Mucosa of rectum (tissue), 2 donors: ENCODE measurements around the gene ANTXR1.

ENCODE experiments used
- H3K27ac ChIP-seq, 2 donors: one replicate each; pipeline ENCODE4 v1.7.0; 2013; ENCODE audit warnings: inconsistent platforms in 2 of 2, low read depth in 2 of 2, low read length in 2 of 2
- H3K27me3 ChIP-seq, 2 donors: one replicate each; pipeline ENCODE4 v1.7.0; 2013; ENCODE audit warnings: low read length in 2 of 2; ENCODE audit not compliant: control insufficient read depth in 2 of 2, insufficient read depth in 2 of 2
- H3K36me3 ChIP-seq, 2 donors: one replicate each; pipeline ENCODE4 v1.7.0; 2013; ENCODE audit warnings: low read length in 2 of 2; ENCODE audit not compliant: control insufficient read depth in 2 of 2, insufficient read depth in 2 of 2
- H3K4me1 ChIP-seq, 2 donors: one replicate each; pipeline ENCODE4 v1.7.0; 2013; ENCODE audit warnings: low read length in 2 of 2, mild to moderate bottlenecking in 1 of 2; ENCODE audit not compliant: control insufficient read depth in 2 of 2, insufficient read depth in 2 of 2
- H3K4me3 ChIP-seq, 2 donors: one replicate each; pipeline ENCODE4 v1.7.0; 2013; ENCODE audit warnings: low read length in 2 of 2
- H3K9ac ChIP-seq, 2 donors: one replicate each; pipeline ENCODE4 v1.7.0; 2013; ENCODE audit warnings: low read length in 2 of 2, low read depth in 1 of 2, mild to moderate bottlenecking in 1 of 2
- H3K9me3 ChIP-seq, 2 donors: one replicate each; pipeline ENCODE4 v1.7.0; 2013; ENCODE audit warnings: low read length in 2 of 2; ENCODE audit not compliant: control insufficient read depth in 2 of 2
- donor health status: healthy.
- donor health status: Normal muscosa, but diverticular disease.

The ANTXR1 gene

GRCh38 chr2:69053416-69053965 lies 40.5 kb downstream of the ANTXR1 start:
- no peak overlapping the region for H3K4me3 ChIP-seq
- no peak overlapping the region for H3K27ac ChIP-seq
- no peaks in the 10 kb centered on the region for H3K36me3 ChIP-seq
- no peaks in the 10 kb centered on the region for H3K9me3 ChIP-seq
- no peaks in the 10 kb centered on the region for H3K4me1 ChIP-seq
- no peak overlapping the region for H3K9ac ChIP-seq
- peaks cover 0 to 4% of the 10 kb centered on the region in 2 donors for H3K27me3 ChIP-seq

- H3K4me1 ChIP-seq = no peaks in the 10 kb centered on the region
- no peak overlapping the region for H3K27ac ChIP-seq
- H3K9me3 ChIP-seq = no peaks in the 10 kb centered on the region
- no peak overlapping the region for H3K4me3 ChIP-seq
- H3K9ac ChIP-seq = no peak overlapping the region
- H3K36me3 ChIP-seq = no peaks in the 10 kb centered on the region
- H3K27me3 ChIP-seq = peaks cover 0 to 4% of the 10 kb centered on the region in 2 donors
Measured at GRCh38 chr2:69054431-69054830, 41.5 kb downstream of the ANTXR1 start.

GRCh38 chr2:69055688-69056470 lies 42.9 kb downstream of the ANTXR1 start:
- Histone ChIP-seq H3K4me1 (no peaks in the 10 kb centered on the region), H3K27ac (no peak overlapping the region), H3K4me3 (no peak overlapping the region), H3K27me3 (peaks cover 0 to 4% of the 10 kb centered on the region in 2 donors), H3K36me3 (no peaks in the 10 kb centered on the region), H3K9me3 (no peaks in the 10 kb centered on the region), H3K9ac (no peak overlapping the region)

- Histone ChIP-seq H3K27ac (no peak overlapping the region), H3K4me1 (peaks cover 0 to 8% of the 10 kb centered on the region in 2 donors), H3K4me3 (no peak overlapping the region)
Measured at GRCh38 chr2:69057660-69058059, 44.7 kb downstream of the ANTXR1 start.

GRCh38 chr2:69059731-69060290 lies 46.8 kb downstream of the ANTXR1 start:
- no peaks in the 10 kb centered on the region for H3K27me3 ChIP-seq
- no peak overlapping the region for H3K4me3 ChIP-seq
- no peaks in the 10 kb centered on the region for H3K36me3 ChIP-seq
- peaks cover 0 to 8% of the 10 kb centered on the region in 2 donors for H3K4me1 ChIP-seq
- no peak overlapping the region for H3K27ac ChIP-seq
- H3K9me3 ChIP-seq = no peaks in the 10 kb centered on the region
- H3K9ac ChIP-seq = no peak overlapping the region

More at GRCh38 chr2:69057660-69058059, 44.7 kb downstream of the ANTXR1 start:
- Histone ChIP-seq H3K27me3 (peaks cover 0 to 4% of the 10 kb centered on the region in 2 donors), H3K36me3 (no peaks in the 10 kb centered on the region), H3K9ac (no peak overlapping the region), H3K9me3 (no peaks in the 10 kb centered on the region)

- Histone ChIP-seq H3K27me3 (no peaks in the 10 kb centered on the region), H3K9me3 (no peaks in the 10 kb centered on the region), H3K4me1 (peaks cover 0 to 8% of the 10 kb centered on the region in 2 donors), H3K36me3 (no peaks in the 10 kb centered on the region), H3K4me3 (no peak overlapping the region), H3K9ac (no peak overlapping the region), H3K27ac (no peak overlapping the region)
Measured at GRCh38 chr2:69060938-69061501, 48.0 kb downstream of the ANTXR1 start.

GRCh38 chr2:69061525-69061924 lies 48.5 kb downstream of the ANTXR1 start:
- no peak overlapping the region for H3K9ac ChIP-seq
- no peaks in the 10 kb centered on the region for H3K36me3 ChIP-seq
- H3K4me3 ChIP-seq = no peak overlapping the region
- no peak overlapping the region for H3K27ac ChIP-seq
- H3K9me3 ChIP-seq = no peaks in the 10 kb centered on the region
- H3K27me3 ChIP-seq = no peaks in the 10 kb centered on the region
- H3K4me1 ChIP-seq = peaks cover 0 to 8% of the 10 kb centered on the region in 2 donors

GRCh38 chr2:69062307-69062962 lies 49.5 kb downstream of the ANTXR1 start:
- H3K9me3 ChIP-seq = no peaks in the 10 kb centered on the region
- H3K4me1 ChIP-seq = peaks cover 0 to 8% of the 10 kb centered on the region in 2 donors
- H3K4me3 ChIP-seq = no peak overlapping the region
- no peak overlapping the region for H3K9ac ChIP-seq
- H3K36me3 ChIP-seq = no peaks in the 10 kb centered on the region
- H3K27ac ChIP-seq = no peak overlapping the region
- H3K27me3 ChIP-seq = no peaks in the 10 kb centered on the region

GRCh38 chr2:69065735-69066336 lies 52.9 kb downstream of the ANTXR1 start:
- no peaks in the 10 kb centered on the region for H3K36me3 ChIP-seq
- peaks cover 0 to 8% of the 10 kb centered on the region in 2 donors for H3K4me1 ChIP-seq
- H3K4me3 ChIP-seq = no peak overlapping the region
- no peak overlapping the region for H3K27ac ChIP-seq
- H3K9me3 ChIP-seq = no peaks in the 10 kb centered on the region
- no peak overlapping the region for H3K9ac ChIP-seq
- no peaks in the 10 kb centered on the region for H3K27me3 ChIP-seq
